Liver (tissue), 9 donors: ENCODE measurements around the gene CLDN8. TPM values are rescaled to one million over a fixed set of nuclear protein-coding genes. Genes with fewer than 3 reads are reported as not detected.

Experiments
- DNase-seq: peaks from one replicate; pipeline ENCODE4 v3.0.0-alpha.2; 2017; ENCODE audit warnings: low spot score
- H3K27ac ChIP-seq, 2 donors: one replicate each; pipeline ENCODE4 v1.7.0; 2013; ENCODE audit warnings: inconsistent platforms in 2 of 2, low read length in 2 of 2, control low read depth in 1 of 2, low read depth in 1 of 2, mild to moderate bottlenecking in 1 of 2
- H3K27me3 ChIP-seq, 4 donors: one replicate each; pipeline versions ENCODE4 v1.6.1 to v1.7.0; 2013; ENCODE audit warnings: low read length in 3 of 4, inconsistent platforms in 1 of 4, mild to moderate bottlenecking in 1 of 4, moderate library complexity in 1 of 4; ENCODE audit not compliant: control insufficient read depth in 4 of 4, insufficient read depth in 4 of 4
- H3K36me3 ChIP-seq, 4 donors: one replicate each; pipeline versions ENCODE4 v1.6.1 to v1.7.0; 2013; ENCODE audit warnings: low read length in 3 of 4, mild to moderate bottlenecking in 3 of 4, low read depth in 1 of 4, moderate library complexity in 1 of 4; ENCODE audit not compliant: control insufficient read depth in 4 of 4, insufficient read depth in 3 of 4
- H3K4me1 ChIP-seq, 4 donors: one replicate each; pipeline versions ENCODE4 v1.6.1 to v1.7.0; 2013; ENCODE audit warnings: low read length in 3 of 4, mild to moderate bottlenecking in 3 of 4, moderate library complexity in 1 of 4; ENCODE audit not compliant: control insufficient read depth in 4 of 4, insufficient read depth in 4 of 4
- H3K4me3 ChIP-seq, 3 donors: one replicate each; pipeline versions ENCODE4 v1.6.1 to v1.7.0; 2013; ENCODE audit warnings: low read length in 3 of 3, control low read depth in 1 of 3, low read depth in 1 of 3, mild to moderate bottlenecking in 1 of 3
- H3K9ac ChIP-seq, 2 donors: one replicate each; pipeline ENCODE4 v1.7.0; 2013; ENCODE audit warnings: low read length in 2 of 2, mild to moderate bottlenecking in 2 of 2, moderate library complexity in 2 of 2, control low read depth in 1 of 2, low read depth in 1 of 2
- H3K9me3 ChIP-seq, 4 donors: one replicate each; pipeline versions ENCODE4 v1.6.1 to v1.7.0; 2013; ENCODE audit warnings: low read length in 3 of 4; ENCODE audit not compliant: control insufficient read depth in 4 of 4
- EGR1 ChIP-seq, 2 donors: IDR thresholded peaks; 2 replicates each; pipeline ENCODE4 v1.6.1; 2016 to 2018; ENCODE audit warnings: antibody characterized with exemption in 2 of 2, low read depth in 2 of 2
- FOXA2 ChIP-seq: IDR thresholded peaks from 2 replicates; pipeline ENCODE4 v1.6.1; 2016; ENCODE audit warnings: antibody characterized with exemption
- HNF4A ChIP-seq, 2 donors: conservative IDR thresholded peaks; 2 replicates each; pipeline ENCODE4 v1.6.1; 2016; ENCODE audit warnings: antibody characterized with exemption in 2 of 2, mild to moderate bottlenecking in 2 of 2
- HNF4G ChIP-seq: IDR thresholded peaks from 2 replicates; pipeline ENCODE4 v1.6.1; 2016; ENCODE audit warnings: antibody characterized with exemption
- JUND ChIP-seq, 2 donors: IDR thresholded peaks; 2 replicates each; pipeline ENCODE4 v1.6.1; 2016; ENCODE audit warnings: antibody characterized with exemption in 2 of 2
- NR2F2 ChIP-seq: IDR thresholded peaks from 2 replicates; pipeline ENCODE4 v1.6.1; 2016; ENCODE audit warnings: antibody characterized with exemption
- RAD21 ChIP-seq, 2 donors: IDR thresholded peaks; 2 replicates each; pipeline ENCODE4 v1.6.1; 2016; ENCODE audit warnings: antibody characterized with exemption in 2 of 2, mild to moderate bottlenecking in 2 of 2
- RXRA ChIP-seq, 2 donors: IDR thresholded peaks; 2 replicates each; pipeline ENCODE4 v1.6.1; 2017 to 2018; ENCODE audit warnings: antibody characterized with exemption in 2 of 2, mild to moderate bottlenecking in 1 of 2
- SP1 ChIP-seq: IDR thresholded peaks from 2 replicates; pipeline ENCODE4 v1.6.1; 2018; ENCODE audit warnings: antibody characterized with exemption, mild to moderate bottlenecking
- TAF1 ChIP-seq: conservative IDR thresholded peaks from 2 replicates; pipeline ENCODE4 v1.6.1; 2016; ENCODE audit warnings: antibody characterized with exemption, mild to moderate bottlenecking
- YY1 ChIP-seq: IDR thresholded peaks from 2 replicates; pipeline ENCODE4 v1.6.1; 2016; ENCODE audit warnings: antibody characterized with exemption, mild to moderate bottlenecking
- WGBS: extraction: QIAGEN DNeasy Blood & Tissue Kit; methylation state at CpG from one replicate; pipeline ENCODE4 v1.1.7; 2013; 5-methylcytosine and 5-hydroxymethylcytosine counted together
- polyA plus RNA-seq, 2 donors: library from polyadenylated mRNA; stranded (reverse) in 1 of 2; unstranded in 1 of 2; fragments of 200-250 nt in 1 of 2; fragments of >200 nt in 1 of 2; fragmentation: Nextera tagmentation in 1 of 2; extraction: Ambion mirVana in 1 of 2; gene quantifications; one replicate each; pipeline versions ENCODE4 v1.2.1 to v1.2.3, GENCODE V29; 2013 to 2015
- total RNA-seq, 2 donors: library from RNA; depleted of rRNA; stranded (reverse); fragments of >200 nt; gene quantifications; one replicate each; pipeline ENCODE4 v1.2.3, GENCODE V29; 2014
- TF ChIP-seq, protein P1 (sequence below): fragments of 150-350 bp; IDR thresholded peaks from 2 replicates; pipeline ENCODE4 v1.5.1; 2017; ENCODE audit warnings: improper control_type of control experiment, low read depth, low read length; ENCODE audit not compliant: missing input control
- TF ChIP-seq, protein P2 (sequence below): IDR thresholded peaks from 2 replicates; pipeline ENCODE4 v1.6.1; 2016; ENCODE audit warnings: antibody characterized with exemption
- TF ChIP-seq, protein P3 (sequence below): IDR thresholded peaks from 2 replicates; pipeline ENCODE4 v1.6.1; 2016; ENCODE audit warnings: antibody characterized with exemption, mild to moderate bottlenecking
- TF ChIP-seq, protein P4 (sequence below): IDR thresholded peaks from 2 replicates; pipeline ENCODE4 v1.6.1; 2016; ENCODE audit warnings: antibody characterized with exemption
- TF ChIP-seq, protein P5 (sequence below): IDR thresholded peaks from 2 replicates; pipeline ENCODE4 v1.6.1; 2016; ENCODE audit warnings: antibody characterized with exemption
- donor health status: healthy.
- donor health status: healthy.
- donor health status: healthy.
- donor health status: healthy.
- donor health status: healthy.

Gene CLDN8
- total and polyA plus RNA-seq, 4 donors = 0.10 TPM; not detected in 3

DNA sequence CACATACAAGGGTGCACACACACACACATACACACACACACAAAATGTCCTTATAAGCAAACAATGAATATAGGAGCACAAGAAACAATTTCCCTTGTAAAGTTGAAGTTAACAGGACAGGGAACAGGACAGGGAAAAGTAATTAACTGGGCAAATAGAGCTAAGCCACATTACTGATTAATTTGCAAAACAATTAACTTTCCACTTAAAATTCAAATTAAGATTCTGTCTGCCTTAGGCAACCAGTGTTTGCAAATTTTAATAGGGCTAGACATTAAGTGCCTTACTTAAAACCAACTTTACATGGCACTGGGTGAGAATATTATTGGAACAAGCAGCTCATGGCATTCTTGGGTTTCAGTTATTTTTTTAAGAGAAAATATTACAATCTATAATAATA, 6.8 kb upstream of the CLDN8 start:
- Histone ChIP-seq H3K27ac (no peak overlapping the region), H3K27me3 (no peaks in the 10 kb centered on the region), H3K36me3 (no peaks in the 10 kb centered on the region), H3K4me3 (no peak overlapping the region), H3K4me1 (no peaks in the 10 kb centered on the region), H3K9me3 (no peaks in the 10 kb centered on the region), H3K9ac (no peak overlapping the region)
- DNase-seq = no peak
- TF ChIP-seq NR2F2 (no peak), EGR1 (IDR thresholded peaks at IDR 0.05; ENCODE audit: low read depth in 2 of 2) (no peak), JUND (IDR thresholded peaks at IDR 0.05) (no peak)
- TF ChIP-seq, protein P1, sequence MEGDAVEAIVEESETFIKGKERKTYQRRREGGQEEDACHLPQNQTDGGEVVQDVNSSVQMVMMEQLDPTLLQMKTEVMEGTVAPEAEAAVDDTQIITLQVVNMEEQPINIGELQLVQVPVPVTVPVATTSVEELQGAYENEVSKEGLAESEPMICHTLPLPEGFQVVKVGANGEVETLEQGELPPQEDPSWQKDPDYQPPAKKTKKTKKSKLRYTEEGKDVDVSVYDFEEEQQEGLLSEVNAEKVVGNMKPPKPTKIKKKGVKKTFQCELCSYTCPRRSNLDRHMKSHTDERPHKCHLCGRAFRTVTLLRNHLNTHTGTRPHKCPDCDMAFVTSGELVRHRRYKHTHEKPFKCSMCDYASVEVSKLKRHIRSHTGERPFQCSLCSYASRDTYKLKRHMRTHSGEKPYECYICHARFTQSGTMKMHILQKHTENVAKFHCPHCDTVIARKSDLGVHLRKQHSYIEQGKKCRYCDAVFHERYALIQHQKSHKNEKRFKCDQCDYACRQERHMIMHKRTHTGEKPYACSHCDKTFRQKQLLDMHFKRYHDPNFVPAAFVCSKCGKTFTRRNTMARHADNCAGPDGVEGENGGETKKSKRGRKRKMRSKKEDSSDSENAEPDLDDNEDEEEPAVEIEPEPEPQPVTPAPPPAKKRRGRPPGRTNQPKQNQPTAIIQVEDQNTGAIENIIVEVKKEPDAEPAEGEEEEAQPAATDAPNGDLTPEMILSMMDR = no peak
- TF ChIP-seq, protein P2, sequence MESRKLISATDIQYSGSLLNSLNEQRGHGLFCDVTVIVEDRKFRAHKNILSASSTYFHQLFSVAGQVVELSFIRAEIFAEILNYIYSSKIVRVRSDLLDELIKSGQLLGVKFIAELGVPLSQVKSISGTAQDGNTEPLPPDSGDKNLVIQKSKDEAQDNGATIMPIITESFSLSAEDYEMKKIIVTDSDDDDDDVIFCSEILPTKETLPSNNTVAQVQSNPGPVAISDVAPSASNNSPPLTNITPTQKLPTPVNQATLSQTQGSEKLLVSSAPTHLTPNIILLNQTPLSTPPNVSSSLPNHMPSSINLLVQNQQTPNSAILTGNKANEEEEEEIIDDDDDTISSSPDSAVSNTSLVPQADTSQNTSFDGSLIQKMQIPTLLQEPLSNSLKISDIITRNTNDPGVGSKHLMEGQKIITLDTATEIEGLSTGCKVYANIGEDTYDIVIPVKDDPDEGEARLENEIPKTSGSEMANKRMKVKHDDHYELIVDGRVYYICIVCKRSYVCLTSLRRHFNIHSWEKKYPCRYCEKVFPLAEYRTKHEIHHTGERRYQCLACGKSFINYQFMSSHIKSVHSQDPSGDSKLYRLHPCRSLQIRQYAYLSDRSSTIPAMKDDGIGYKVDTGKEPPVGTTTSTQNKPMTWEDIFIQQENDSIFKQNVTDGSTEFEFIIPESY = no peak

DNA sequence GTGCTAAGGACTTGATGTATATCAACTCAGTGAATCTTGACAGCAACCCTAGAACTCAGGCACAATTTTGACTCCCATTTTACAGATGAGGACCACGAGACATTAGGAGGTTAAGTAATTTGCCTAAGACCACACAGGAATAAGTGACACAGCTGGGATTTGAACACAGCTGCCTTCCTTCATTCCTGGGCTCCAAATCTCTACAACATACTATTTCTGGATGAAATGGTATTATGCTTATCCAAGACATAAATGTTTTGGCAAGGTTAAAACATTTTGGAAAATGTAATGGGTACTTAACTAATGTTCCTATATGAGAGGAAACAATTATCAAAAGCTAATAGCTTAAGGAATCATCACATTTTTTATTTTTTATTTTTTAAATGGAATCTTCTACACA, 4.8 kb downstream of the CLDN8 start:
- Histone ChIP-seq H3K27ac (no peak overlapping the region), H3K27me3 (no peaks in the 10 kb centered on the region), H3K4me1 (no peaks in the 10 kb centered on the region), H3K9ac (no peak overlapping the region), H3K36me3 (no peaks in the 10 kb centered on the region), H3K4me3 (no peak overlapping the region), H3K9me3 (no peaks in the 10 kb centered on the region)
- DNase-seq = no peak
- WGBS = 40% methylated on average over 1 of the region's 1 CpG
- TF ChIP-seq HNF4G = no peak
- TF ChIP-seq YY1 = no peak
- no peak for TF ChIP-seq JUND (IDR thresholded peaks at IDR 0.05)
- no peak for TF ChIP-seq EGR1 (IDR thresholded peaks at IDR 0.05; ENCODE audit: low read depth in 2 of 2)
- TF ChIP-seq, protein P2 = no peak
- TF ChIP-seq, protein P3, sequence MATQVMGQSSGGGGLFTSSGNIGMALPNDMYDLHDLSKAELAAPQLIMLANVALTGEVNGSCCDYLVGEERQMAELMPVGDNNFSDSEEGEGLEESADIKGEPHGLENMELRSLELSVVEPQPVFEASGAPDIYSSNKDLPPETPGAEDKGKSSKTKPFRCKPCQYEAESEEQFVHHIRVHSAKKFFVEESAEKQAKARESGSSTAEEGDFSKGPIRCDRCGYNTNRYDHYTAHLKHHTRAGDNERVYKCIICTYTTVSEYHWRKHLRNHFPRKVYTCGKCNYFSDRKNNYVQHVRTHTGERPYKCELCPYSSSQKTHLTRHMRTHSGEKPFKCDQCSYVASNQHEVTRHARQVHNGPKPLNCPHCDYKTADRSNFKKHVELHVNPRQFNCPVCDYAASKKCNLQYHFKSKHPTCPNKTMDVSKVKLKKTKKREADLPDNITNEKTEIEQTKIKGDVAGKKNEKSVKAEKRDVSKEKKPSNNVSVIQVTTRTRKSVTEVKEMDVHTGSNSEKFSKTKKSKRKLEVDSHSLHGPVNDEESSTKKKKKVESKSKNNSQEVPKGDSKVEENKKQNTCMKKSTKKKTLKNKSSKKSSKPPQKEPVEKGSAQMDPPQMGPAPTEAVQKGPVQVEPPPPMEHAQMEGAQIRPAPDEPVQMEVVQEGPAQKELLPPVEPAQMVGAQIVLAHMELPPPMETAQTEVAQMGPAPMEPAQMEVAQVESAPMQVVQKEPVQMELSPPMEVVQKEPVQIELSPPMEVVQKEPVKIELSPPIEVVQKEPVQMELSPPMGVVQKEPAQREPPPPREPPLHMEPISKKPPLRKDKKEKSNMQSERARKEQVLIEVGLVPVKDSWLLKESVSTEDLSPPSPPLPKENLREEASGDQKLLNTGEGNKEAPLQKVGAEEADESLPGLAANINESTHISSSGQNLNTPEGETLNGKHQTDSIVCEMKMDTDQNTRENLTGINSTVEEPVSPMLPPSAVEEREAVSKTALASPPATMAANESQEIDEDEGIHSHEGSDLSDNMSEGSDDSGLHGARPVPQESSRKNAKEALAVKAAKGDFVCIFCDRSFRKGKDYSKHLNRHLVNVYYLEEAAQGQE = no peak
- TF ChIP-seq RXRA (IDR thresholded peaks at IDR 0.05) = no peak
- TF ChIP-seq, protein P1 = no peak
- TF ChIP-seq, protein P4, sequence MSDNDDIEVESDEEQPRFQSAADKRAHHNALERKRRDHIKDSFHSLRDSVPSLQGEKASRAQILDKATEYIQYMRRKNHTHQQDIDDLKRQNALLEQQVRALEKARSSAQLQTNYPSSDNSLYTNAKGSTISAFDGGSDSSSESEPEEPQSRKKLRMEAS = no peak
- TF ChIP-seq NR2F2 = no peak
- no peak for TF ChIP-seq HNF4A (conservative IDR thresholded peaks at IDR 0.05)
- TF ChIP-seq, protein P5, sequence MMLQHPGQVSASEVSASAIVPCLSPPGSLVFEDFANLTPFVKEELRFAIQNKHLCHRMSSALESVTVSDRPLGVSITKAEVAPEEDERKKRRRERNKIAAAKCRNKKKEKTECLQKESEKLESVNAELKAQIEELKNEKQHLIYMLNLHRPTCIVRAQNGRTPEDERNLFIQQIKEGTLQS = no peak
- TF ChIP-seq RAD21 (IDR thresholded peaks at IDR 0.05) = no peak
- no peak for TF ChIP-seq FOXA2
- no peak for TF ChIP-seq TAF1
- TF ChIP-seq SP1 = no peak
